Choroid plexus epithelial cell (primary cell): ENCODE data around the gene E4F1.
A peak's percentile ranks its signal among the peaks of the same experiment; 100 is the strongest.

Experiments
- DNase-seq: peaks from one replicate; pipeline ENCODE4 v3.0.0-alpha.2; 2010; ENCODE audit warnings: low read depth
- H3K4me3 ChIP-seq: 2 replicates; pipeline ENCODE4 v1.5.1; 2011; ENCODE audit warnings: low read depth, mild to moderate bottlenecking, control low read depth, low read length, moderate library complexity
- CTCF ChIP-seq: conservative IDR thresholded peaks from 2 replicates; pipeline ENCODE4 v1.5.1; 2011; ENCODE audit warnings: low read depth, mild to moderate bottlenecking, control low read depth, inconsistent platforms, low read length, moderate library complexity

The E4F1 gene

DNA sequence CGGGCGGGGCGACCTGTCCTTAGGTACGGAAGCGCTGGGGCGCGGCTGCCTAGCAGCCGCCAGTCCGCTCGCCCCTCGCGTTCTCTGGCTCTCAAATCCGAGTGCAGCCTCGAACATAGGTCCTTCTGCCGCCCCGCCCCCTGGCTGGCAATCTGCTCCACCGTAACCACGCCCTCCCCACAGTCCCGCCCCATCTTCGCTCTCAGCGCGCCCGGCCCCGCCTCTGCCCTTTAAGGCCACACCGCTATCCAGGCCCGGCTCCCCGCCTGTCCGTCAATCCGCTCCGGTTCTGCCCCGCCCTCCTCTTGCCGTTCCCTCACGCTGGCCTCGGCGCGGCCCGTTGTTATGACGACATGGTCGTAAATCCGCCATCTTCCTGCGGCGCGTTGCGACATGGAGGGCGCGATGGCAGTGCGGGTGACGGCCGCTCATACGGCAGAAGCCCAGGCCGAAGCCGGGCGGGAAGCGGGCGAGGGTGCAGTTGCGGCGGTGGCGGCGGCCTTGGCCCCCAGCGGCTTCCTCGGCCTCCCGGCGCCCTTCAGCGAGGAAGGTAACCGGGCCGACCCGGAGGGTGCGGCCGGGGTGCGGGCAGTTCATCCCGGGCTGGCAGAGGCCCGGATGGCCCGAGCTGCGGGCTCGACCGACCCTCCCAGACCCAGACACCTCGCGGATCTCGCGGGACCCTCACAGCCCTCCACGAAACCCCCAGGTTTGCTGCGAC, at the start of gene E4F1:
TSS of gene E4F1 (plus strand) at position 371 of the 721 bp plus-strand sequence. CDS start at position 394, 23 bp downstream.
- DNase-seq: peak; percentile 100
- no peak for TF ChIP-seq CTCF
- peak within 1 kb of the TSS; percentile 86 for H3K4me3 ChIP-seq

GRCh38 chr16:2173916-2174315, 49.5 kb upstream of the E4F1 start:
- DNase-seq: no peak
- no peak for TF ChIP-seq CTCF
- no peak overlapping the region for H3K4me3 ChIP-seq

GRCh38 chr16:2174396-2175131, 48.8 kb upstream of the E4F1 start:
- no peak for TF ChIP-seq CTCF
- DNase-seq: no peak
- no peak overlapping the region for H3K4me3 ChIP-seq

GRCh38 chr16:2175454-2175853, 47.9 kb upstream of the E4F1 start:
- H3K4me3 ChIP-seq: no peak overlapping the region
- no peak for DNase-seq
- no peak for TF ChIP-seq CTCF

- TF ChIP-seq CTCF: no peak
- DNase-seq: no peak
- no peak overlapping the region for H3K4me3 ChIP-seq
Measured at GRCh38 chr16:2176047-2176446, 47.3 kb upstream of the E4F1 start.

GRCh38 chr16:2177101-2177500, 46.3 kb upstream of the E4F1 start:
- H3K4me3 ChIP-seq: no peak overlapping the region
- DNase-seq: no peak
- no peak for TF ChIP-seq CTCF
